HG03066 (cell line): ENCODE results near the gene ZNHIT6.

Source experiments
- ATAC-seq: cut with Tn5 transposase; IDR thresholded peaks from one replicate; pipeline ENCODE4 v1.9.1; 2021; ENCODE audit warnings: low read depth; ENCODE audit not compliant: unreplicated experiment

Gene ZNHIT6

DNA sequence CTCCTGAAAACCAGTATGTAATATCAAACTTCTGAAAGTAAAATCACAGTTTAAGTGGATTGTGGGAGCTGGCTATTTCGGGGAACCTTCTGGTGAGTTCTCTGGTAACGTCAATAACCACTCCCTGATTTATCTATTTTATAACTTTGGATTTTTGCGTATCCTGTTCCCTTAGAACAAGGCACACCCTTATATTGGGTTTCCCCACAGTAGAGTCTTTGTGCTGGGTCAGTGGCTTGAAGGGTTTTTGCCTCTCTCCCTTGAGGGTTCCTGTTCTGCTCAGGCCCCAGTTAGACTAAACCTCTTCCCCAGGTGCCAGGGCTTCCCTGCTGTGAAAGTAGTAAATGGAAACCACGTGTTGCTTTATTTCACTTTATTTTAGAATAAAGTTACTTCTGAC is 106.3 kb downstream of the ZNHIT6 start:
- ATAC-seq: no peak

DNA sequence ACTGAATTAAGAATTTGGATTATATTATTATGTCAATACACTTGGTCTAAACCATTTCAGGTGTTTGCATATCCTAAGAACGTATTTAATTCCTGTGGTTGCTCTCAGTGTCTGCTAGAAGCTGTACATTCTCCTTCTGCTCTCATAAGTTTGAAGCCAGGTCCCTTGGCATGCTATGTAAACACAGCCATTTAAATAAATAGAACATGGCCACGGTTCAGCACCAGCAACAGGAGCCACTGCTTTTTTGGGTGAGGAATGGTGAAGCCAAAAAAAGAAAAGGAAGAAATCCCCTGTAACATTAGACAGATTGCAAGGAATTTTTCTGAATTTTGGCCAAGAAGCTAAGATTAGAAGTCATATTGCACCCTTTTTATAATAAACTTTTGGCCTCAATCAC is 108.6 kb downstream of the ZNHIT6 start:
- ATAC-seq: no peak
